ENCODE results near the gene JUNB. TPM values are rescaled to one million over a fixed set of nuclear protein-coding genes. Genes with fewer than 3 reads are reported as not detected.

The JUNB gene
- total and polyA plus RNA-seq, 2 of the 4 experiments (the other 2 are of a cell fraction) = 20.8 to 109 TPM

DNA sequence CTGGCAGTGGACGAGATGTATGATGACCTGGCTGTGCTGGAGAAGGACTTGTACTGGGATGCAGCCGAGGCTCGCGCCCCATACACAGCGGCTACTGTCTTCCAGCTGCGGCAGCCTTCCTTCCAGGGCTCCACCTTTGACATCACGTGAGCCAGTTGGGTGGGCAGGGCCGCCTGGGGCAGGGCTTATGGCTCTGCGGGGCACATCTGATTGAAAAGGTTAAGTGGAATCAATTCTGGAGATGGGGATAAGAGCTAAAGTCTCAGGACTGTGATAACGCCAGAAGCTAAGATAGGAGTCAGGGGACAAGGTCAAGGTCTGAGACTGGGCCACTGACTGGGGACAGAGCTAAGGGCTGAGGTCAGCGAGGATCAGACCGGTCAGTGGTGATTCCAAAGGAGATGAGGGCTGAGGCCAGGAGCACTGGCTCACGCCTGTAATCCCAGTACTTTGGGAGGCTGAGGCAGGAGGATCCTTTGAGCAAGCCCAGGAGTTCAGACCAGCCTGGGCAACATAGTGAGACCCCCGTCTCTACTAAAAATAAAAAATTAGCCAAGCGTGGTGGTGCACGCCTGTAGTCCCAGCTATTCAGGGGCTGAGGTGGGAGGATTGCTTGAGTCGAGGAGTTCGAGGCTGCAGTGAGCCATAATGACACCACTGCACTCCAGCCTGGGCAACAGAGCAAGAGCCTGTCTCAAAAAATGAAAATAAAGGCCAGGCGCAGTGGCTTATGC, 35.0 kb upstream of the JUNB start:
- Histone ChIP-seq H3K9ac (ENCODE audit: low read depth, low read length) (no peak overlapping the region), H3K9me3 (ENCODE audit: control insufficient read depth, insufficient read depth, low read length) (no peaks in the 10 kb centered on the region), H2BK5ac (ENCODE audit: low read depth, low read length, poor library complexity, severe bottlenecking) (no peak overlapping the region), H2AK9ac (replicated peaks; ENCODE audit: low read depth, low read length, poor library complexity) (no peak overlapping the region), H2AFZ (replicated peaks; ENCODE audit: low read length, poor library complexity) (no peak overlapping the region), H2BK15ac (ENCODE audit: low read depth, low read length) (no peak overlapping the region), H3K79me1 (ENCODE audit: low read depth in 1 of 2, low read length in 2 of 2) (no peaks in the 10 kb centered on the region), H3K27ac (ENCODE audit: insufficient read depth, low read length) (no peak overlapping the region), H3K9me1 (ENCODE audit: insufficient read depth, low read length) (no peaks in the 10 kb centered on the region), H4K91ac (ENCODE audit: insufficient read depth, low read depth, low read length) (no peak overlapping the region), H3K56ac (ENCODE audit: extremely low read depth, insufficient read depth, low read length) (no peak overlapping the region), H2BK120ac (ENCODE audit: low read depth, low read length) (no peak overlapping the region), H3K4me3 (ENCODE audit: insufficient read depth, low read depth, low read length) (no peak overlapping the region), H4K20me1 (ENCODE audit: insufficient read depth, low read length) (no peaks in the 10 kb centered on the region), H4K5ac (ENCODE audit: low read depth, low read length) (no peak overlapping the region), H4K8ac (ENCODE audit: low read depth in 2 of 2, low read length in 2 of 2) (no peak overlapping the region), H3K27me3 (ENCODE audit: control insufficient read depth, insufficient read depth, low read length) (peaks cover 15% of the 10 kb centered on the region), H2BK20ac (ENCODE audit: low read depth, low read length) (no peak overlapping the region), H3K18ac (ENCODE audit: low read depth, low read length) (no peak overlapping the region), H3K4me1 (ENCODE audit: control insufficient read depth, insufficient read depth, low read length) (no peaks in the 10 kb centered on the region), H3K14ac (replicated peaks; ENCODE audit: low read depth, low read length) (no peak overlapping the region), H3K4ac (ENCODE audit: low read depth, low read length) (no peak overlapping the region), H3K23ac (ENCODE audit: low read depth, low read length) (no peak overlapping the region), H2AK5ac (ENCODE audit: low read depth, low read length) (no peak overlapping the region), H3K36me3 (ENCODE audit: control insufficient read depth, insufficient read depth, low read length) (no peaks in the 10 kb centered on the region), H3K4me2 (ENCODE audit: low read depth, low read length) (no peak overlapping the region)
- DNase-seq = no peak
- BruUV-seq (replicated peaks) = no TSS peak
- 75% methylated on average over 7 of the region's 19 CpGs; no CpG with 5 or more reads in 1 of the 2 experiments for whole genome bisulfite sequencing, 2 experiments (ENCODE audit: extremely low coverage in 2 of 2, insufficient read length in 1 of 2)
- dilution Hi-C loops (cut with HindIII; ENCODE audit: low sequenced_read_pairs, unreplicated experiment) (no loop called here), intact Hi-C loops (cut with micrococcal nuclease) (no loop called here), in situ Hi-C loops (cut with MboI; ENCODE audit: low sequenced_read_pairs) (no loop called here)
- TF ChIP-seq SMC3 (IDR thresholded peaks at IDR 0.05; ENCODE audit: low read depth, low read length) (no peak), POLR2A (IDR thresholded peaks at IDR 0.05; ENCODE audit: low read depth, low read length) (no peak), NFE2L2 (IDR thresholded peaks at IDR 0.05; ENCODE audit: low read depth, low read length) (no peak), BHLHE40 (IDR thresholded peaks at IDR 0.05; ENCODE audit: low read depth, low read length) (no peak), RAD21 (IDR thresholded peaks at IDR 0.05; ENCODE audit: low read length) (no peak), RFX5 (IDR thresholded peaks at IDR 0.05; ENCODE audit: low read depth, low read length) (no peak), MXI1 (IDR thresholded peaks at IDR 0.05; ENCODE audit: borderline replicate concordance, low read depth, low read length) (no peak), RCOR1 (IDR thresholded peaks at IDR 0.05; ENCODE audit: insufficient replicate concordance, low read length) (no peak)
- TF ChIP-seq, protein P1, sequence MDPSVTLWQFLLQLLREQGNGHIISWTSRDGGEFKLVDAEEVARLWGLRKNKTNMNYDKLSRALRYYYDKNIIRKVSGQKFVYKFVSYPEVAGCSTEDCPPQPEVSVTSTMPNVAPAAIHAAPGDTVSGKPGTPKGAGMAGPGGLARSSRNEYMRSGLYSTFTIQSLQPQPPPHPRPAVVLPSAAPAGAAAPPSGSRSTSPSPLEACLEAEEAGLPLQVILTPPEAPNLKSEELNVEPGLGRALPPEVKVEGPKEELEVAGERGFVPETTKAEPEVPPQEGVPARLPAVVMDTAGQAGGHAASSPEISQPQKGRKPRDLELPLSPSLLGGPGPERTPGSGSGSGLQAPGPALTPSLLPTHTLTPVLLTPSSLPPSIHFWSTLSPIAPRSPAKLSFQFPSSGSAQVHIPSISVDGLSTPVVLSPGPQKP (IDR thresholded peaks at IDR 0.05; ENCODE audit: borderline replicate concordance, low read depth, low read length) = no peak
- POLR2A ChIA-PET (ENCODE audit: unreplicated experiment) = no interaction called here
- ATAC-seq (ENCODE audit: low read depth) = no peak
- CTCF ChIA-PET = interaction anchor here (2.1 kb wide), 1 partner anchor 10 kb away, joined by 11 read pairs; no protein-coding TSS in a partner anchor

All from IMR-90 (cell line).